Measurements from ENCODE around the gene CES5A.

Gene CES5A

GRCh38 chr16:55812951-55813350 lies 62.2 kb downstream of the CES5A start:
- TF ChIP-seq CTCF (IDR thresholded peaks at IDR 0.05; ENCODE audit: borderline replicate concordance, extremely low read depth, low read length, poor library complexity, severe bottlenecking) (no peak), EZH2 (IDR thresholded peaks at IDR 0.05; ENCODE audit: borderline replicate concordance, low read depth, low read length, severe bottlenecking) (no peak)
- Histone ChIP-seq H3K4me2 (ENCODE audit: insufficient read depth, low read length) (no peak overlapping the region), H3K27me3 (ENCODE audit: insufficient read depth, low read length, poor library complexity) (peaks cover 10% of the 10 kb centered on the region), H3K9ac (ENCODE audit: low read depth, low read length) (no peak overlapping the region), H3K9me3 (ENCODE audit: insufficient read depth, low read length, severe bottlenecking) (no peaks in the 10 kb centered on the region), H3K27ac (ENCODE audit: low read length) (no peak overlapping the region), H3K79me2 (ENCODE audit: insufficient read depth, low read length) (no peaks in the 10 kb centered on the region), H2AFZ (ENCODE audit: low read depth, low read length) (no peak overlapping the region), H4K20me1 (ENCODE audit: insufficient read depth, low read length) (no peaks in the 10 kb centered on the region; the same call in 1 of the 2 replicates), H3K4me1 (ENCODE audit: insufficient read depth, low read length) (no peaks in the 10 kb centered on the region), H3K4me3 (ENCODE audit: low read depth in 1 of 2, low read length in 2 of 2) (no peak overlapping the region), H3K36me3 (ENCODE audit: insufficient read depth, low read length) (no peaks in the 10 kb centered on the region)
- ATAC-seq (ENCODE audit: insufficient read depth, low read depth), result no peak
- no peak for DNase-seq

GRCh38 chr16:55811811-55812210 lies 63.4 kb downstream of the CES5A start:
- H3K9me3 ChIP-seq (ENCODE audit: insufficient read depth, low read length, severe bottlenecking), result no peaks in the 10 kb centered on the region
- no peak for DNase-seq
- H4K20me1 ChIP-seq (ENCODE audit: insufficient read depth, low read length), result no peaks in the 10 kb centered on the region; the same call in 1 of the 2 replicates
- no peaks in the 10 kb centered on the region for H3K79me2 ChIP-seq (ENCODE audit: insufficient read depth, low read length)
- ATAC-seq (ENCODE audit: insufficient read depth, low read depth), result no peak
- no peak overlapping the region for H2AFZ ChIP-seq (ENCODE audit: low read depth, low read length)
- no peak overlapping the region for H3K27ac ChIP-seq (ENCODE audit: low read length)
- peaks cover 10% of the 10 kb centered on the region for H3K27me3 ChIP-seq (ENCODE audit: insufficient read depth, low read length, poor library complexity)
- no peaks in the 10 kb centered on the region for H3K36me3 ChIP-seq (ENCODE audit: insufficient read depth, low read length)
- H3K4me2 ChIP-seq (ENCODE audit: insufficient read depth, low read length), result no peak overlapping the region
- no peak overlapping the region for H3K9ac ChIP-seq (ENCODE audit: low read depth, low read length)
- H3K4me1 ChIP-seq (ENCODE audit: insufficient read depth, low read length), result no peaks in the 10 kb centered on the region
- no peak overlapping the region for H3K4me3 ChIP-seq (ENCODE audit: low read depth in 1 of 2, low read length in 2 of 2)
- no peak for TF ChIP-seq EZH2 (IDR thresholded peaks at IDR 0.05; ENCODE audit: borderline replicate concordance, low read depth, low read length, severe bottlenecking)
- no peak for TF ChIP-seq CTCF (IDR thresholded peaks at IDR 0.05; ENCODE audit: borderline replicate concordance, extremely low read depth, low read length, poor library complexity, severe bottlenecking)

- peaks cover 10% of the 10 kb centered on the region for H3K27me3 ChIP-seq (ENCODE audit: insufficient read depth, low read length, poor library complexity)
- no peak for TF ChIP-seq CTCF (IDR thresholded peaks at IDR 0.05; ENCODE audit: borderline replicate concordance, extremely low read depth, low read length, poor library complexity, severe bottlenecking)
- no peak for TF ChIP-seq EZH2 (IDR thresholded peaks at IDR 0.05; ENCODE audit: borderline replicate concordance, low read depth, low read length, severe bottlenecking)
Observed at GRCh38 chr16:55810451-55810961, 64.7 kb downstream of the CES5A start.

More at GRCh38 chr16:55810451-55810961, 64.7 kb downstream of the CES5A start:
- DNase-seq, result no peak
- no peak for ATAC-seq (ENCODE audit: insufficient read depth, low read depth)
- Histone ChIP-seq H3K9ac (ENCODE audit: low read depth, low read length) (no peak overlapping the region), H3K79me2 (ENCODE audit: insufficient read depth, low read length) (no peaks in the 10 kb centered on the region), H3K4me3 (ENCODE audit: low read depth in 1 of 2, low read length in 2 of 2) (no peak overlapping the region), H3K9me3 (ENCODE audit: insufficient read depth, low read length, severe bottlenecking) (no peaks in the 10 kb centered on the region), H3K36me3 (ENCODE audit: insufficient read depth, low read length) (no peaks in the 10 kb centered on the region), H3K4me2 (ENCODE audit: insufficient read depth, low read length) (no peak overlapping the region), H4K20me1 (ENCODE audit: insufficient read depth, low read length) (no peaks in the 10 kb centered on the region; the same call in 1 of the 2 replicates), H2AFZ (ENCODE audit: low read depth, low read length) (no peak overlapping the region), H3K4me1 (ENCODE audit: insufficient read depth, low read length) (no peaks in the 10 kb centered on the region), H3K27ac (ENCODE audit: low read length) (no peak overlapping the region)

All from DND-41 (cell line).